Endothelial cell of umbilical vein (primary cell): Measurements from ENCODE around the gene LDLRAD3. TPM values are rescaled to one million over a fixed set of nuclear protein-coding genes. Genes with fewer than 3 reads are reported as not detected.

Source experiments
- BruUV-seq: library from RNA; stranded (reverse); fragments of 400-500 nt; replicated peaks from 2 replicates; lab custom pipeline; 2021; lab: Mats Ljungman, UMichigan
- CTCF ChIA-PET: fragments of 300-600, 350-600 bp; sonication (Branson Sonifier 250); formaldehyde crosslinking; loops from one replicate; lab custom pipeline; 2021; ENCODE audit warnings: antibody characterized with exemption, inconsistent platforms; lab: Charles Lee
- POLR2A ChIA-PET: fragments of 300-600, 350-600 bp; sonication (Branson Sonifier 250); formaldehyde crosslinking; loops from one replicate; lab custom pipeline; 2021; ENCODE audit warnings: antibody characterized with exemption, inconsistent platforms; lab: Charles Lee
- DNase-seq: peaks from one replicate; pipeline ENCODE4 v3.0.0-alpha.2; 2011; ENCODE audit warnings: low read depth, low spot score
- FAIRE-seq: peaks from 2 replicates; lab custom pipeline; 2011; peaks lifted over from hg19 to GRCh38; lab: Jason Lieb, UNC
- H2AFZ ChIP-seq: 2 replicates; pipeline ENCODE4 v1.6.0; 2012; ENCODE audit warnings: low read depth, low read length, control low read depth, inconsistent platforms
- H3K27ac ChIP-seq: 2 replicates; pipeline ENCODE4 v1.5.1; 2011; ENCODE audit warnings: low read depth, mild to moderate bottlenecking, control low read depth, low read length, moderate library complexity; ENCODE audit not compliant: insufficient read depth
- H3K27me3 ChIP-seq, 2 experiments: 2 replicates each; pipeline versions ENCODE4 v1.6.0 to v1.6.1; 2011; ENCODE audit warnings: low read length in 2 of 2, mixed read lengths in 1 of 2; ENCODE audit not compliant: control insufficient read depth in 2 of 2, insufficient read depth in 2 of 2
- H3K36me3 ChIP-seq, 2 experiments: 2 replicates in 1 of 2; 3 replicates in 1 of 2; pipeline ENCODE4 v1.5.1; 2011; ENCODE audit warnings: low read length in 2 of 2, mild to moderate bottlenecking in 1 of 2, moderate library complexity in 1 of 2; ENCODE audit not compliant: control insufficient read depth in 2 of 2, insufficient read depth in 2 of 2; ENCODE audit errors: extremely low read depth in 1 of 2
- H3K4me1 ChIP-seq: 3 replicates; pipeline ENCODE4 v1.5.1; 2011; ENCODE audit warnings: mild to moderate bottlenecking, low read length; ENCODE audit not compliant: control insufficient read depth, insufficient read depth; ENCODE audit errors: extremely low read depth
- H3K4me2 ChIP-seq: 2 replicates; pipeline ENCODE4 v1.6.1; 2011; ENCODE audit warnings: low read length, control low read depth, mixed read lengths; ENCODE audit not compliant: insufficient read depth
- H3K4me3 ChIP-seq, 3 experiments: fragments of 200-600 bp in 1 of 3; sonication (generic), shearing (Covaris generic) in 1 of 3; replicated peaks in 1 of 3; 2 replicates each; pipeline ENCODE4 v1.5.1; 2011 to 2016; ENCODE audit warnings: control low read depth in 3 of 3, low read length in 3 of 3, mild to moderate bottlenecking in 2 of 3, inconsistent platforms in 1 of 3, low read depth in 1 of 3, moderate library complexity in 1 of 3; ENCODE audit not compliant: insufficient read depth in 1 of 3
- H3K79me2 ChIP-seq: 2 replicates; pipeline ENCODE4 v1.6.0; 2012; ENCODE audit warnings: low read length, inconsistent platforms; ENCODE audit not compliant: control insufficient read depth, insufficient read depth
- H3K9ac ChIP-seq: replicated peaks from 2 replicates; pipeline ENCODE3; 2011; ENCODE audit warnings: low read length, control low read depth; ENCODE audit not compliant: insufficient read depth; ENCODE audit errors: extremely low read depth
- H3K9me1 ChIP-seq: replicated peaks from 3 replicates; pipeline ENCODE4 v1.6.0; 2011; ENCODE audit warnings: mild to moderate bottlenecking, low read length; ENCODE audit not compliant: control insufficient read depth, insufficient read depth; ENCODE audit errors: extremely low read depth
- H3K9me3 ChIP-seq: replicated peaks from 2 replicates; pipeline ENCODE4 v1.5.1; 2012; ENCODE audit warnings: low read length, inconsistent platforms; ENCODE audit not compliant: control insufficient read depth, insufficient read depth
- H4K20me1 ChIP-seq: replicated peaks from 2 replicates; pipeline ENCODE3; 2011; ENCODE audit warnings: mild to moderate bottlenecking, low read length; ENCODE audit not compliant: control insufficient read depth, insufficient read depth; ENCODE audit errors: extremely low read depth
- CTCF ChIP-seq, 2 donors: IDR thresholded peaks; 1 replicate in 1 of 2; 2 replicates in 1 of 2; pipeline ENCODE4 v1.5.1; 2011; ENCODE audit warnings: low read length in 2 of 2, mild to moderate bottlenecking in 2 of 2, moderate library complexity in 2 of 2, control low read depth in 1 of 2, inconsistent platforms in 1 of 2, low read depth in 1 of 2; ENCODE audit not compliant: insufficient read depth in 1 of 2; ENCODE audit errors: extremely low read depth in 1 of 2
- EZH2 ChIP-seq: IDR thresholded peaks from 2 replicates; pipeline ENCODE4 v1.6.1; 2012; ENCODE audit warnings: borderline replicate concordance, low read depth, mild to moderate bottlenecking, moderate library complexity, low read length, inconsistent platforms; ENCODE audit not compliant: severe bottlenecking
- GATA2 ChIP-seq: IDR thresholded peaks from 2 replicates; pipeline ENCODE4 v1.7.0; 2011; ENCODE audit warnings: low read depth, mild to moderate bottlenecking, moderate library complexity, mixed read lengths, low read length; ENCODE audit not compliant: insufficient read length, insufficient read depth
- JUN ChIP-seq: IDR thresholded peaks from 2 replicates; pipeline ENCODE4 v1.6.1; 2011; ENCODE audit warnings: borderline replicate concordance, low read depth; ENCODE audit not compliant: insufficient read length, insufficient read depth
- POLR2A ChIP-seq: IDR thresholded peaks from 2 replicates; pipeline ENCODE4 v1.6.1; 2012; ENCODE audit warnings: low read depth, mild to moderate bottlenecking, control low read depth, low read length
- dilution Hi-C: fragments of 300-500 bp; cut with MboI; formaldehyde crosslinking; loops from one replicate; pipeline ENCODE4 v1.15.0; 2019; ENCODE audit warnings: low sequenced_read_pairs; ENCODE audit not compliant: extremely low pct_ligation_motif_present
- intact Hi-C: fragments of 100-400 bp; cut with micrococcal nuclease; formaldehyde crosslinking; loops from one replicate; pipeline ENCODE4 v1.10.0; 2022
- polyA plus RNA-seq, 4 experiments: library from polyadenylated mRNA; depleted of rRNA in 3 of 4; stranded (reverse) in 3 of 4; unstranded in 1 of 4; fragments of >200 nt; gene quantifications; 2 replicates each; pipeline versions ENCODE4 v1.2.1 to v1.2.3, GENCODE V29; 2011 to 2012; ENCODE audit warnings: missing spikeins in 1 of 4
- total RNA-seq: library from RNA; stranded (reverse); gene quantifications from 2 replicates; pipeline ENCODE4 v1.2.3, GENCODE V29; 2021

The LDLRAD3 gene
- total and polyA plus RNA-seq, 2 donors (not counting 3 experiments of a cell fraction or from before 2014, with no cell fraction given) = 17.9 to 25.1 TPM

GRCh38 chr11:36070213-36070953, 126.5 kb downstream of the LDLRAD3 start:
- no peaks in the 10 kb centered on the region for H3K27me3 ChIP-seq
- H2AFZ ChIP-seq = no peak overlapping the region
- peaks cover 29% of the 10 kb centered on the region for H3K4me1 ChIP-seq
- H3K79me2 ChIP-seq = no peaks in the 10 kb centered on the region
- DNase-seq = no peak
- CTCF ChIA-PET = interaction anchor here (1.1 to 1.8 kb wide), 4 partner anchors 14 to 248 kb away, joined by 3 to 19 read pairs (median 12); no protein-coding TSS in a partner anchor
- no peak for FAIRE-seq
- H3K9me1 ChIP-seq = no peaks in the 10 kb centered on the region
- no peaks in the 10 kb centered on the region for H4K20me1 ChIP-seq
- dilution Hi-C loops (no loop called here), intact Hi-C loops (no loop called here)
- no peak overlapping the region for H3K27ac ChIP-seq
- H3K9me3 ChIP-seq = no peaks in the 10 kb centered on the region
- BruUV-seq = no TSS peak
- TF ChIP-seq POLR2A (no peak), GATA2 (no peak), JUN (no peak), EZH2 (no peak), CTCF (IDR thresholded peaks at IDR 0.05; ENCODE audit: extremely low read depth in 1 of 2, insufficient read depth in 1 of 2, low read depth in 1 of 2, low read length in 2 of 2) (no peak)
- POLR2A ChIA-PET = no interaction called here
- H3K4me3 ChIP-seq = no peak overlapping the region
- H3K4me2 ChIP-seq = no peak overlapping the region
- no peaks in the 10 kb centered on the region for H3K36me3 ChIP-seq
- no peak overlapping the region for H3K9ac ChIP-seq
